Measurements from ENCODE around the gene LRRC58.
"Not testable (repeated sequence)": the region's sequence is repeated elsewhere in the genome, so short reads cannot be mapped to it uniquely, and the experiment has no call there.

LRRC58 gene

GRCh38 chr3:120306519-120307455, 42.4 kb downstream of the LRRC58 start:
- no peaks in the 10 kb centered on the region for H3K9me3 ChIP-seq (ENCODE audit: control insufficient read depth in 2 of 2, low read length in 2 of 2)
- no peaks in the 10 kb centered on the region for H3K4me1 ChIP-seq (ENCODE audit: control insufficient read depth in 2 of 2, insufficient read depth in 2 of 2, low read length in 2 of 2)
- H3K4me3 ChIP-seq (ENCODE audit: low read length in 2 of 2) = no peak overlapping the region
- H3K36me3 ChIP-seq (ENCODE audit: control insufficient read depth in 2 of 2, insufficient read depth in 2 of 2, low read length in 2 of 2) = no peaks in the 10 kb centered on the region
- H3K27me3 ChIP-seq (ENCODE audit: control insufficient read depth in 2 of 2, insufficient read depth in 2 of 2, low read length in 2 of 2) = no peaks in the 10 kb centered on the region
- no peak overlapping the region for H3K9ac ChIP-seq (ENCODE audit: low read depth in 1 of 2, low read length in 2 of 2)
- H3K27ac ChIP-seq (ENCODE audit: low read depth in 2 of 2, low read length in 2 of 2) = no peak overlapping the region

GRCh38 chr3:120304616-120305015, 44.5 kb downstream of the LRRC58 start:
- Histone ChIP-seq H3K36me3 (ENCODE audit: control insufficient read depth in 2 of 2, insufficient read depth in 2 of 2, low read length in 2 of 2) (no peaks in the 10 kb centered on the region), H3K27me3 (ENCODE audit: control insufficient read depth in 2 of 2, insufficient read depth in 2 of 2, low read length in 2 of 2) (no peaks in the 10 kb centered on the region), H3K9ac (ENCODE audit: low read depth in 1 of 2, low read length in 2 of 2) (no peak overlapping the region), H3K4me3 (ENCODE audit: low read length in 2 of 2) (no peak overlapping the region), H3K27ac (ENCODE audit: low read depth in 2 of 2, low read length in 2 of 2) (no peak overlapping the region), H3K4me1 (ENCODE audit: control insufficient read depth in 2 of 2, insufficient read depth in 2 of 2, low read length in 2 of 2) (no peaks in the 10 kb centered on the region), H3K9me3 (ENCODE audit: control insufficient read depth in 2 of 2, low read length in 2 of 2) (no peaks in the 10 kb centered on the region)

GRCh38 chr3:120302361-120302760, 46.8 kb downstream of the LRRC58 start:
- no peak overlapping the region for H3K27ac ChIP-seq (ENCODE audit: low read depth in 2 of 2, low read length in 2 of 2)
- H3K9me3 ChIP-seq (ENCODE audit: control insufficient read depth in 2 of 2, low read length in 2 of 2) = no peaks in the 10 kb centered on the region
- no peak overlapping the region for H3K9ac ChIP-seq (ENCODE audit: low read depth in 1 of 2, low read length in 2 of 2)
- H3K4me3 ChIP-seq (ENCODE audit: low read length in 2 of 2) = no peak overlapping the region
- no peaks in the 10 kb centered on the region for H3K36me3 ChIP-seq (ENCODE audit: control insufficient read depth in 2 of 2, insufficient read depth in 2 of 2, low read length in 2 of 2)
- no peaks in the 10 kb centered on the region for H3K4me1 ChIP-seq (ENCODE audit: control insufficient read depth in 2 of 2, insufficient read depth in 2 of 2, low read length in 2 of 2)
- H3K27me3 ChIP-seq (ENCODE audit: control insufficient read depth in 2 of 2, insufficient read depth in 2 of 2, low read length in 2 of 2) = no peaks in the 10 kb centered on the region

GRCh38 chr3:120300971-120301370, 48.2 kb downstream of the LRRC58 start:
- Histone ChIP-seq H3K4me3 (ENCODE audit: low read length in 2 of 2) (no peak overlapping the region), H3K27me3 (ENCODE audit: control insufficient read depth in 2 of 2, insufficient read depth in 2 of 2, low read length in 2 of 2) (no peaks in the 10 kb centered on the region), H3K27ac (ENCODE audit: low read depth in 2 of 2, low read length in 2 of 2) (no peak overlapping the region), H3K36me3 (ENCODE audit: control insufficient read depth in 2 of 2, insufficient read depth in 2 of 2, low read length in 2 of 2) (no peaks in the 10 kb centered on the region), H3K4me1 (ENCODE audit: control insufficient read depth in 2 of 2, insufficient read depth in 2 of 2, low read length in 2 of 2) (no peaks in the 10 kb centered on the region), H3K9ac (ENCODE audit: low read depth in 1 of 2, low read length in 2 of 2) (no peak overlapping the region), H3K9me3 (ENCODE audit: control insufficient read depth in 2 of 2, low read length in 2 of 2) (no peaks in the 10 kb centered on the region)

- Histone ChIP-seq H3K36me3 (ENCODE audit: control insufficient read depth in 2 of 2, insufficient read depth in 2 of 2, low read length in 2 of 2) (no peaks in the 10 kb centered on the region), H3K9ac (ENCODE audit: low read depth in 1 of 2, low read length in 2 of 2) (no peak overlapping the region), H3K27ac (ENCODE audit: low read depth in 2 of 2, low read length in 2 of 2) (no peak overlapping the region), H3K9me3 (ENCODE audit: control insufficient read depth in 2 of 2, low read length in 2 of 2) (no peaks in the 10 kb centered on the region), H3K4me1 (ENCODE audit: control insufficient read depth in 2 of 2, insufficient read depth in 2 of 2, low read length in 2 of 2) (no peaks in the 10 kb centered on the region), H3K27me3 (ENCODE audit: control insufficient read depth in 2 of 2, insufficient read depth in 2 of 2, low read length in 2 of 2) (no peaks in the 10 kb centered on the region), H3K4me3 (ENCODE audit: low read length in 2 of 2) (no peak overlapping the region)
Observed at GRCh38 chr3:120299403-120299802, 49.8 kb downstream of the LRRC58 start.

GRCh38 chr3:120298996-120299395, 50.2 kb downstream of the LRRC58 start:
- Histone ChIP-seq H3K4me1 (ENCODE audit: control insufficient read depth in 2 of 2, insufficient read depth in 2 of 2, low read length in 2 of 2) (no peaks in the 10 kb centered on the region), H3K4me3 (ENCODE audit: low read length in 2 of 2) (no peak overlapping the region), H3K9ac (ENCODE audit: low read depth in 1 of 2, low read length in 2 of 2) (no peak overlapping the region), H3K9me3 (ENCODE audit: control insufficient read depth in 2 of 2, low read length in 2 of 2) (no peaks in the 10 kb centered on the region), H3K27me3 (ENCODE audit: control insufficient read depth in 2 of 2, insufficient read depth in 2 of 2, low read length in 2 of 2) (no peaks in the 10 kb centered on the region), H3K36me3 (ENCODE audit: control insufficient read depth in 2 of 2, insufficient read depth in 2 of 2, low read length in 2 of 2) (no peaks in the 10 kb centered on the region), H3K27ac (ENCODE audit: low read depth in 2 of 2, low read length in 2 of 2) (no peak overlapping the region)

- not testable (repeated sequence) for H3K36me3 ChIP-seq (ENCODE audit: control insufficient read depth in 2 of 2, insufficient read depth in 2 of 2, low read length in 2 of 2); H3K4me1 ChIP-seq (ENCODE audit: control insufficient read depth in 2 of 2, insufficient read depth in 2 of 2, low read length in 2 of 2); H3K27ac ChIP-seq (ENCODE audit: low read depth in 2 of 2, low read length in 2 of 2); H3K9ac ChIP-seq (ENCODE audit: low read depth in 1 of 2, low read length in 2 of 2); H3K4me3 ChIP-seq (ENCODE audit: low read length in 2 of 2); H3K9me3 ChIP-seq (ENCODE audit: control insufficient read depth in 2 of 2, low read length in 2 of 2); H3K27me3 ChIP-seq (ENCODE audit: control insufficient read depth in 2 of 2, insufficient read depth in 2 of 2, low read length in 2 of 2)
Observed at GRCh38 chr3:120291552-120291951, 57.6 kb downstream of the LRRC58 start.

- H3K9ac ChIP-seq (ENCODE audit: low read depth in 1 of 2, low read length in 2 of 2) = no peak overlapping the region
- no peaks in the 10 kb centered on the region for H3K4me1 ChIP-seq (ENCODE audit: control insufficient read depth in 2 of 2, insufficient read depth in 2 of 2, low read length in 2 of 2)
- H3K9me3 ChIP-seq (ENCODE audit: control insufficient read depth in 2 of 2, low read length in 2 of 2) = peaks cover 0 to 2% of the 10 kb centered on the region in 2 donors
- no peak overlapping the region for H3K4me3 ChIP-seq (ENCODE audit: low read length in 2 of 2)
- H3K36me3 ChIP-seq (ENCODE audit: control insufficient read depth in 2 of 2, insufficient read depth in 2 of 2, low read length in 2 of 2) = no peaks in the 10 kb centered on the region
- no peak overlapping the region for H3K27ac ChIP-seq (ENCODE audit: low read depth in 2 of 2, low read length in 2 of 2)
- H3K27me3 ChIP-seq (ENCODE audit: control insufficient read depth in 2 of 2, insufficient read depth in 2 of 2, low read length in 2 of 2) = peaks cover 3 to 8% of the 10 kb centered on the region in 2 donors
Observed at GRCh38 chr3:120289636-120290035, 59.5 kb downstream of the LRRC58 start.

- Histone ChIP-seq H3K4me3 (ENCODE audit: low read length in 2 of 2) (no peak overlapping the region), H3K27me3 (ENCODE audit: control insufficient read depth in 2 of 2, insufficient read depth in 2 of 2, low read length in 2 of 2) (peaks cover 14 to 15% of the 10 kb centered on the region in 2 donors), H3K27ac (ENCODE audit: low read depth in 2 of 2, low read length in 2 of 2) (no peak overlapping the region), H3K9me3 (ENCODE audit: control insufficient read depth in 2 of 2, low read length in 2 of 2) (no peaks in the 10 kb centered on the region), H3K4me1 (ENCODE audit: control insufficient read depth in 2 of 2, insufficient read depth in 2 of 2, low read length in 2 of 2) (no peaks in the 10 kb centered on the region), H3K9ac (ENCODE audit: low read depth in 1 of 2, low read length in 2 of 2) (no peak overlapping the region), H3K36me3 (ENCODE audit: control insufficient read depth in 2 of 2, insufficient read depth in 2 of 2, low read length in 2 of 2) (no peaks in the 10 kb centered on the region)
Observed at GRCh38 chr3:120286465-120286864, 62.7 kb downstream of the LRRC58 start.

GRCh38 chr3:120285508-120285841, 63.7 kb downstream of the LRRC58 start:
- H3K4me3 ChIP-seq (ENCODE audit: low read length in 2 of 2) = peak overlapping the region; percentile 21 to 31
- no peaks in the 10 kb centered on the region for H3K4me1 ChIP-seq (ENCODE audit: control insufficient read depth in 2 of 2, insufficient read depth in 2 of 2, low read length in 2 of 2)
- peaks cover 14 to 15% of the 10 kb centered on the region in 2 donors for H3K27me3 ChIP-seq (ENCODE audit: control insufficient read depth in 2 of 2, insufficient read depth in 2 of 2, low read length in 2 of 2)
- H3K9ac ChIP-seq (ENCODE audit: low read depth in 1 of 2, low read length in 2 of 2) = no peak overlapping the region
- H3K36me3 ChIP-seq (ENCODE audit: control insufficient read depth in 2 of 2, insufficient read depth in 2 of 2, low read length in 2 of 2) = no peaks in the 10 kb centered on the region
- no peak overlapping the region for H3K27ac ChIP-seq (ENCODE audit: low read depth in 2 of 2, low read length in 2 of 2)
- H3K9me3 ChIP-seq (ENCODE audit: control insufficient read depth in 2 of 2, low read length in 2 of 2) = no peaks in the 10 kb centered on the region
